NCI-H526 treated with DMSO at 0.1 percent for 48 hours (cell line): ENCODE measurements around the gene DENND6A.
"Not testable (repeated sequence)": the region's sequence is repeated elsewhere in the genome, so short reads cannot be mapped to it uniquely, and the experiment has no call there.

ENCODE experiments used
- DNase-seq: peaks from one replicate; lab custom pipeline; 2025; lab: John Stamatoyannopoulos, UW

The DENND6A gene

DNA sequence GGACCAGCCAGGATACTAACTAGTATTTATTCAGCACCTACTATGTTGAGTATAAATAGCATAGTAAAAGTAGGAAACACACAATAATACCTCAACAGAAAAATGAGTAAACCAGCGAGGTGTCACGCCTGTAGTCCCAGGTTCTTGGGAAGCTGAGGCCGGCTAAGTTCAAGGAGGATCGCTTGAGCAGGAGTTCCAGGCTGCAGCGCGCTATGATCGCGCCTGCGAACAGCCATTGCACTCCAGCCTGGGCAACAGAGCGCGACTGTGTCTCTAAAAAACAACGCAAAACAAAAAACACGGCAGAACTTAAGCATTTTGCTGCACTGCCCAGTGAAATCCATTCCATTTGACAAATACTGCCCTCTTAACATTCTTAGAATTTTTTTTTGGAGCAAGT, 1.3 kb upstream of the DENND6A start:
- DNase-seq, result no peak

DNA sequence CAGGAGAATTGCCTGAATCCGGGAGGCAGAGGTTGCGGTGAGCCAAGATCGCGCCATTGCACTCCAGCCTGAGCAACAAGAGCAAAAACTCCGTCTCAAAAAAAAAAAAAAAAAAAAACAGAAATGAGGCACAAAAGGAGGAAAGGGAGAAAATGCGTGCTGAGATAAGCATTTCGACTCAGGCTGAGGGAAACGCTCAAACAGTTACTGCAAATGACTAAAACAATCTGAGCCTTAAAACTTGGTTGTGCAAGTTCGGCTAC, 813 bp downstream of the DENND6A start:
- not testable (repeated sequence) for DNase-seq

DNA sequence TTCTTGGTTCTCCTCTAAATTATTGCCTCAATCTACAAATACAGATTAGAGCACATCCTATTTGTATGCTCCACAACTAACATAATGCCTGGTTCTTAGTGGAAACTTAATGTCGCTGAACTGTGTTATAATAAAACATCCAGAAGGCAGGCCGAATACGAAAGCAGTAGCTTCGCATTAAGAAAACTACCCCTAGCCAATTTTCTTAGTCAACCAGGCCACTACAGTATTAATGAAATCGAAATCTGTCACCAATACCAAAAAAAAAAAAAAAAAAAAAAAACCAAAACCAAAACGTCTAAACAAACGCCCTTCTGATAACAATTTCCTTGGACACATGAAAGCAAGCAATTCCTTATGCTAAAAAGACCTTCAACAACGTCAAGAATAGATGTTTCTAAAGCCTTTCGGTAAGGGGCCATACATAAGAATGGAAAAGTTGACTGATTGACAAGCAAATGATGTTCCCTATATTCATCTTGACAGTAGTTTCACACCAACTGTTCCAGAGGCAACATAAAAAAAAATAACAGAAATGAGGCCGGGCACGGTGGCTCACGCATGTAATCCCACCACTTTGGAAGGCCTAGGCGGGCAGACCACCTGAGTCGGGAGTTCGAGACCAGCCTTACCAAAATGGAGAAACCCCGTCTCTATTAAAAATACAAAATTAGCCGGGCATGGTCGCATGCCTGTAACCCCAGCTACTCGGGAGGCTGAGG, 1.3 kb downstream of the DENND6A start:
- no peak for DNase-seq

DNA sequence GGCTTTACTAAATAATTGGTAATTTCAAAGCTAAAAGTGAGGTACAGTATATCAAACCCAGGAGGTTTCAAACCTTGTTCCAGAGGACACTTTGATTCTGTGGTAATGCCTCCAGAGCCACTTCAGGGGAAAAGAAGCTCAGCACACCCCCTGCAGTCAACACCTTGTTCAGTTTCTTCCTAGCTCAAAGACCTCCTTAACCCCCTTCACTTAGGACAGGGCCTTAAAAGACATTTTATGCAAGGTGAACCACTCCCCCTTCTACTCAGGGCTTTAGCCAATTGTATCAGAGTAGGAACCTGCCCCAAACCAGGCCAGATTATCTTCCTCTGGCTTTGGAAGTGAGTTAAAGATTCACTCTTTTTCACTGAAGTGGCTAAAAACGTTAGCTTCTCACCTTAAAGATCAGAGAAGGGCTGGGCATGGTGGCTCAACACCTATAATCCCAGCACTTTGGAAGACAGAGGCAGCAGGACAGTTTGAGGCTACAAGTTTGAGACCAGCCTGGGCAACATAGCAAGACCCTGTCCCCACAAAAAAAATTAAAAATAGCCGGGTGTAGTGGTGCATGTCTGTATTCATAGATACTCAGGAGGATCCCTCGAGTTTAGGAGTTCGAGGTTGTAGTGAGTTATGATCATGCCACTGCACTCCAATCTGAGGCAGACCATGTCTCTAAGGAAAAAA, 3.4 kb downstream of the DENND6A start:
- no peak for DNase-seq

DNA sequence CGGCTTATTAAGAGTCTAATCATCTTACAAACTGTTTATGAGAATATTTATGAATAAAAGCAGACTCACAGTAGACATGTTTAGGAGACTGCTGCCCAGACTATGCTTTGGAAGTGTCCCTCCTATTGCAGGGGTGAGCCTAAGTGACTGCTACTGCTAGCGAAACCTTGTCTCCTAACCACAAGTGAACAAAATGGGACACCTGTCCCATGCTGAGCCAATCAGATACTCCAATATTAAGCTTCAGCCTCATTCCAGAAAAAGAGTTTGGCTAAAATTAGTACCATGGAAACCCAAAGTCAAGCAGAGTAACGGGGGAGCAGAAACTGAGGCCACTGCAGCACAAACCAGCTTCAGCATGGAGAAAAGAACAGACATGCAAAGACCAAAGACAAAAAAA, 4.6 kb downstream of the DENND6A start:
- no peak for DNase-seq

DNA sequence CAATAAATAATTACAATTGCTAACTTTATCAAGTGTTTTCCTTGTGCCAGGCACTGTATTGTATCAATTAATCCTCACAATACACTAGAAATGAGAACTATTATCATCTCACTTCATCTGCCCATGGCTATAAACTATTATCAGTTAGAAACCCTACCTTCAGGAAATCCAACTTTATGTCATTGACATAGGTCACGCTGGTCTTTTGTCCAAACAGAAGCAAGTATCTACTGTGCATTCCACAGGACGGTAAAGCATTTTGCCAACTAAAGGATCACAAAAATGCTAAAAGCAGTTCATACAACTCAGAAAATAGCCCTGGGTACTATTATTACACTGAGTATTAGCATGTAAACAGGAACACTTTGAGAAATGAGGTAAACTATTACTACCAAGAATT, 9.6 kb downstream of the DENND6A start:
- no peak for DNase-seq

DNA sequence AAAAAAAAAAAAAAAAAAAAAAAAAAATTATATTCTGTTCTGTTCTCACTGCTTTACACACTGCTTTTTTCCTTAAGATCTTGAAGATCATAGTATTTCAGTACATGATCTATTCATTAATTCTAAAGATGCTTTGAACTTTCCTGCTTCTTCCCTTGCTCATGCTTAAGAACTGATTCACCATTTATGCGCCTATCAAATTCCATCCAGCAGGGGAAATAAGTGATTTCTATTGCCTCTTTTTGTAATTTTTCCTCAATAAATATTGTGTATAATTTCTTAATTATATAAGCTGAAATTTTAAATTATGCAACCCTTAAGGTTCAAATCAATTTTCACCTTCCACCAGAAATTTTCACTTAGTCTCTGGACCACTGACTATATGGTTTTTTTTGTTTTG, 10.6 kb downstream of the DENND6A start:
- DNase-seq, result no peak

DNA sequence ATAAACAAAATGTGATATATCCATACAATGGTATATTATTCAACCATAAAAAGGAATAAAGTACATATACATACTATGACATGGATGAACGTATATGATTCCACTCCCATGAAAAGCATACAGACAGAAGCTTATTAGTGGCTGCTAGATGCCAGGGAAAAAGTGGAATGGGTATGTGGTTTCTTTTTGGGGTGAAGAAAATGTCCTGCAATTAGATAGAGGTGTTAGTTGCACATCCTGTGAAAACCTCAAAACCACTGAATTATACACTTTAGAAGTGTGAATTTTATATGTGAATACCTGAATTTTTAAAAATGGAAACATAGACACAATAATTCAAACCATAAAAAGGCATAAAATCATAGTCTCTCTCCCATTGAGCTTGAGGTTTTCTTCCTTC, 11.2 kb downstream of the DENND6A start:
- DNase-seq, result no peak

DNA sequence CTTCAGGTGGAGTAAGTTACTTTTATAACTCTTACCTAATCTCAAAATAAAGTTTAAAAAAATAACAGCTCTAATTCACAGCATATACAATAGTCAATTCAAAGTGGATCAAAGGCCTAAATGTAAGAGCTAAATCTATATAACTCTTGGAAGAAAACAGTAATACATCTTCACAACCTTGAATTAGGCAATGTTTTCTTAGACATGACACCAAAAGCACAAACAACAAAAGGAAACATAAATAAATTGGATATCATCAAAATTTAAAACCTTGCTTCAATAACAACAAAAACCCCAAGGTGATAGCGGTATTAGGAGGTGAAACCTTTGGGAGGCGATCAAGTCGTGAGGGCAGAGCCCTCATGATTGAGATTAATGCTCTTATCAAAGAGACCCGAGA, 12.8 kb downstream of the DENND6A start:
- DNase-seq, result no peak

DNA sequence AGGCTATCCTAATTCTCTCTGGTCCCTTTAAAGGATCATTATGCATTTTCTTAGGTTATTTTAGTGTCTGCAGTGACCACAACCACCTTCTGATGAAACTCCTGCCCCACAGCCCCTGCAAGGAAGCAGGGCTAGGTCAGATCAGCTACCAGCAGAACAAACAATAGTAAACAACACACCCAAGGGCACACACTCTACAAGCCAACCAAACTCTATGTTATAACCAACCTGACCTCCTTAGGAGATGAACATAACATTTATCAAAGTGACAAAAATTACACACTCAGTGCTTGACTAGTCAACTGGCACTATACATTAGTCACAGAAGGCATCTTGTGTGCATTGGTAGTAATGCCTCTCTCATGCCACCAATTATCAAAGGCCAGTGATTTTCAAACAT, 17.3 kb downstream of the DENND6A start:
- no peak for DNase-seq

DNA sequence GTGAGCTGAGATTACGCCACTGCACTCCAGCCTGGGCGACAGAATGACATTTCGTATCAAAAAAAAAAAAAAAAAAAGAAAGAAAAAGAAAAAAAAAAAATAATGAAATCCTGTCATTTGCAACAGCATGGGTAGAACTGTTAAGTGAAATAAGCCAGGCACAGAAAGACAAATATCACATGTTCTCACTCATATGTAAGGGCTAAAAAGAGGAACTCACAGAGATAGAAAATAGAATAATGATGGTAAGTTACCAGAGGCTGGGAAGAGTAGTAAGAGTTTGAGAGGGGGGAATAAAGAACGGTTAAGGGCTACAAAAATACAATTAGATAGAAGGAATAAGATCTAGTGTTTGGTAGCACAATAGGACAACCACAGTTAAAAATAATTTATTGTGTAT, 19.7 kb downstream of the DENND6A start:
- no peak for DNase-seq

DNA sequence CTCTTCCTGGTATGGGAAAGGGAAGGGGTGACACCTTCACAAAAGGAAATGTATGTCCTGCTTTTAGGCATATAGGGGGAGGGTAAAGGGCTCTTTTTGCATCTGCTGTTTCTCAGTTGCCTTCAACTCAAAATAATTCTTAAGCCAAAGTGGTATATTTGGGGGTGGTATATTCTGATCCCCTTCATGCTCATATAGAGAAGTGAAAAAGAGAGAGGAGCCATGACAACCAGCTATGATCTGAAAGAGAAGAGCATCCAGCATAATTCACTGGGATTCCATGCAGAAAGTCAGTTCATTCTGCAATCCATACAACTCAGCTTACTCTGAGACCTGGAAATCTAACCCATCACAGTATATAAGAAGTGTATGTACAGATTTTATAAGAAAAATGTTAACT, 22.3 kb downstream of the DENND6A start:
- no peak for DNase-seq

DNA sequence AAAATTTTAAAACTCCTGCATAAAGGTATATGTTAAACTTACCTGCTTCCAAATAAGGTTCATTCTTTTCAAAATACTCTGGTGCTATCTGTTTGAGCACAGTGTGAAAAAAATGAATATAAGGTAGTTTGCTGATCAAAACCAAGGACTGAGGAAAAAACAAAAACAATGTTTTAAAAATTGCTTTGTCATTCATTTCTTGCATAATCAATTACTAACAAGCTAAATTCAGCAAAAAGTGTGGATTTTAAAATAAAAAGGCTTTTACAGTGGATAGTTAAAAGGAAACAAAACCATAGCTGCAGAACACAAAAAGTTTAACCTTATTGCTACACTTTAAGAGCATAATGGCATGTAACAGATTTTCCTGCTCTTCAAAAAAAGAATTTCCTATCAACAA, 31.5 kb downstream of the DENND6A start:
- DNase-seq, result no peak

DNA sequence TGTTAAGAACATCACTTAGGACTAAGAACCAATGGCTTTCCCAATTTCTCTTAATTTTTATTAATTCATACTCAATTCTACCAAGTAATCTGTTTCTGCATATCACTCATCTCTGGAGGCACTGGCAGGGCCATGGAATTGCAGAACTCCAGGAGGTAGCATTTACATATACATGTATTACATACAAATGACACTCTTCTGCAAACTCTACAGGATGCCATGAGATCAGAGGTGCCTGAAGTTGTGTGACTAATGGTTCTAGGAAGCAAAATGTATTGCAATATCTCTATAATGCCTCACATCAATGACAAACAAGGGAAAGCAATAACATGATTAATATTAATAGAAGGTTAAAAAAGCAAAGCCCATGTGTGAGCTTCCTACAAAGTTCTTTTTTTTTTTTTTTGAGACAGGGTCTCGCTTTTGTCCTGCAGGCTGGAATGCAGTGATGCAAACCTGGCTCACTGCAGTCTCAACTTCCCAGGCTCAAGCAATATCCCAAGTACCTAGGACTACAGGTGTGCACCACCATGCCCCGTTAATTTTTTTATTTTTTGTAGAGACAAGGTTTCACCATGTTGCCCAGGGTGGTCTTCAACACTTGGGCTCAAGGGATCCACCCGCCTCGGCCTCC, 33.0 kb downstream of the DENND6A start:
- DNase-seq, result no peak

DNA sequence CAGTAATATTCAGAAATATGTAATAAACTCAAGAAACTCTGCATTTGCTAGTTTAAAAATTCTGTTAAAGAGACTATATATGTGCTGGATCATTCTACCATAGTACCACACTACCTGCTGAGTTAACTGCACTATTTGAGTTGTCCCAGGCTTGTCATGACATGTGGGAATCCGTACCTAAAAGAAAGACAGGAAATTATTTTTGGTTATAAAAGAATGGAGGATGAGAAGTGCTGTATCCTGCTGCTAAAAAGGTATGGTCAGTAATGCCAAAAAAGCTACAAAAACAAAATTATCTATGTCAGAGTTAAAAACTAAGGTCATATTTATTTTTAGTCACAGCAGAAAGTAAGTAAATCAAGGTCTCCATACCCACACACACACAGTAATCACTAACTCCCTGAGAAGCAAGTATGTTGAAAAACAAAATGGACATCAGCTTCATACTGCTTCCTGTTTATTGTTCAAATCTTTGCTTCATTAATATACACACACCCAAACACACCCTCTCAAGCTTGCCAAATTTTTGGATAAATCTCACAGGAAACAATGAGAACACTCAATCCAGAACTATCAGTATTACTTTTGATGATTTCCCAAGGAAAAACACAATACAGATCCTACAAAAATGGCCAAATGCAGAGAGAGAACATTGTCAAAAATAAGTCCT, 33.7 kb downstream of the DENND6A start:
- DNase-seq, result no peak

DNA sequence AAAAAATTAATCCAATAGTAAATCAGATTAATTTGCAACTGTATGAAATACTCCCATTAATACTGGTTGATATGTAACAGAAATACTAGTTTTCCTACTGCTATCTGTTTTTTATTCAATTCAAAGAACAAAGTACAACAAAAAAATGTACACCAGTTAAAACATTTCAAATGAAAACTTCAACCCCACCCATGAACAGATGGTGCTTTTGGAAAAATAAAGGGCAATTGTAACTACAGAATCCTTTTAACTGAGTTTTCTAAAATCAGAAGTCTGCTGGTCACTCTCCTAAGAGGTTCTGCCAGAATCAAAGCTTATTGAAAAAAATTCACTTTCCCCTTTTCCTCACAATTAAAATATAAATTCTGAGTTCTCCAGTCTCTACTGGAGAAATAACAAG, 34.3 kb downstream of the DENND6A start:
- no peak for DNase-seq

DNA sequence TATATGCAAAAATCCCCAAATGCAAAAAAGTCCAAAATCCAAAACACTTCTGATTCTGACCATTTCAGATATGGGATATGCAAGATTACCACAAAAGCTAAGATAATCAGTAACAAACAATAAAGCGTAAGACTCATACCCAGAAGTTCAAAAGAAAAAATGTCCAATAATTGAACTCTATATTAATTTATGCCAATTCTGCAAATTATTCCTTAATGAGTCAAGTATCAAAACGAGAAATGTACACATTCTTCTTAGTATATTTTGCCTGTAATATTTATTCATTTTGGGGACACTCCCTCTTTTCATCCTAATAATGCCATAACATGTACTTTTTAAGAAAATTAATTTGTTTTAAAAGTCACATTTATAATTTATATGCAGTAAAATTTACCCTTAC, 37.1 kb downstream of the DENND6A start:
- no peak for DNase-seq

DNA sequence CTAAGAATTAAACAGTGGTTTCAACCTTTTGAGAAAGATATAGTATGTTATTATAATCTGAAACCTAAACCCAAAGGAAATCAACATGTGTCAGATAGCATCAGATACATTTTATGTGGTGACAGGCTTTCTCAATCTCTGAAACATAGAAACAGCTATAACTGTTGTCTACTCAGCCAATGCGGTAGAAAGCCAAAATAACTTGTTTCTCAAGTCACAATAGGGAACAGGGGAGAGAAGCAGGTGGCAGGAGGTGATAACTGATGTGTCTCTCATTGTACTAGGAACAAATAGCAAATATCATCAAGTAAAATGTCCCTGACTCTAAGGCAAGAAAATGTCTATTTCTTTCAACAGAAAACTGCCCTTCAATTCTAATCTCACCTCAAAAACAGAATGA, 38.6 kb downstream of the DENND6A start:
- no peak for DNase-seq

DNA sequence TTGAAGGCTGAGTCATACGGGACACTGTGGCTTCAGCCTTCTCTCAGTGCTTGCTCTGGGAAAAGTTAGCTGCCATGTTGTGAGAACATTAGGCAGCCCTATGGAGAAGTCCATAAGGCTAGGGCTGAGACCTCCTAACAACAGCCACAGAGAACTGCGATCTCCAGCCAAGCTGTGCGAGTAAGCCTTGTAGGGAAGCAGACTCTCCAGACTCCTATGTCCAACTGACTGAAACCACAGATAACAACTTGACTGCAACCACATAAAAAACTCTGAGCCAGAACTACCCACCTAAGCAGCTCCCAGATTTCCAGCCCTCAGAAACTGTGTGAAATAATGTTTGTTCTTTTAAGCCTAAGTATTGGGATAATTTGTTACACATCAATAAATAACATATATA, 40.7 kb downstream of the DENND6A start:
- DNase-seq, result no peak

DNA sequence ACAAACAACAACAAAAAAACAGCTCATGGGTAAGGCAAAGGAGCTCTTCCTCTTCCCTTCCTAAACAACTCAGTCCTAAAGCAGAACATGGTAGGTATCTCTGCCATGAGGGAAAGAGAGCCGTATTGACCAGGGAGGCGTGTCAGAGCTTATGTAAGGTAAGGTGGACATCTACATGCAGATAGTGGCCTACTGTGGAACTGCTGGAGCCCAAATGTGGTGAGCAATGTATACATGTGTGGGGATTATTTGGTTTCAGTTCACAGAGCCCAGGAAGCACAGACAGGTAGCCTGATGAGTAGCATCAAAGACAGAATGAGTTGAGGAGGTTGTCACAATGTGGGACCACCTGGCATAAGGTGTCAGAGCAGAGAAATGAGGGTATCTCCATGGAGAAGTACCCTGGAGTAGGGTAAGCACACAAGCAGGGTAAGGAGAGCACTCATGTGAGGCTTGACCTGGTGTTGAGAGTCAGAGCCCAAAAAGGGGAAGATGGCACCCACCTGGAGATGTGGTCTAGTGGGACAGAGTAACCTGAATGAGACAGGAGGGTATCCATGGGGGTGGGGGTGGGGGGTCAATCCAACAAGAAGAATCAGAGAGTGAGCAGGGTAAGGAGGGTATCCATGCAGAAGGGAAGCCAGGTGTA, 45.5 kb downstream of the DENND6A start:
- no peak for DNase-seq

DNA sequence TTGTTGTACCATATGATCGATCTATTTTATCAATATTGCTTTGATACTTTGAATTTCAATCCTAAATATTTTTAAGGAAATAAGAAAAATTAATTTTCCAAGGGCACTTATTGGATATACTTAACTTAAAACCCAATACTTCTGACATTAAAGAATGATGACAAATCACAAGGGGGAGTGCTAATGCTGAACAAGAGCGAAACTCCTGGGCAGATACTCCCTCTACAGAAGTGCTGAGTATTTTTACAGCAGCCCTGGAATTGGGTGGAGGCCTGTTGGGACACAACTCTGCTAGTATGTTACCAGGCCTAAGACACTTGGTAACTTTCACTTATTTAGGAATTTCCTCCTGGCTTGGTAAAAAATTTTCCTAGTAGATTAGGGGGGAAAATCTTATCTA, 46.2 kb downstream of the DENND6A start:
- DNase-seq, result no peak

DNA sequence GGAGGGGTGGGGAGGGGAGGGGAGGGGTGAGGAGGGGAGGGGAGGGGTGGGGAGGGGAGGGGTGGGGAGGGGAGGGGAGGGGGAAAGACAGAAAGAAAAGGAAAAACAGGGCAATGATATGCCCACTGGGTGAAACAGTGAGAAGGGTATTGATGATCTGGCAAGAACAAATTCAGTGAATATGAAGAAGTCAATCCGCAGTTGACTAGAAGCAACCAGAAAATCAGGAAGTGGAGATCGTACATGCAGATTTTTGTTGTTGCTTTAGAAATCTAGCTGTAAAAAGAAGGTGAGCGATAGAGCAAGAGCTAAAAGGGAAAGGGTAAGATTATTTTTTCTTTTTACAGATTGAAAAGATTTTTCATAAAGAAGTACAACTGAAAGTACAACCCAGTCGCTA, 48.1 kb downstream of the DENND6A start:
- no peak for DNase-seq

DNA sequence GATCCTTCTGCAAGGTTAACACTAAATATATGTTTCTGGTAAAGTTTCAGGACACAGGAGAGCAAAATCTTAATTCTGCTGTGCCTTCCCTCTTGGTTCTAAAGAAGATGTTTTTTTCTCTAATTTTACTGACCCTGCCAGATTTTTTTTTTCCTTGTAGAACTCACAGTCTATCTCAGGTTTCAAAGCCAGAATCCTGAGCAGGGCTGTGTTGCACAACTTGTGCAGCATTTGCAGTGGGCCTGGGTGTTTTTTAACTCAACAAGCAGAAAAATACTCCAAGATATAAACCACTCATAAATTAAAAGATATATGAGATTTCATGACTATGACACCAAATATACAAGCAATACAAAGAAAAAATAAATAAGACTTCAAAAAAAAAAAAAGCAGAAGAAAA, 55.5 kb downstream of the DENND6A start:
- no peak for DNase-seq
